Choroid plexus epithelial cell (primary cell): ENCODE results near the gene PTPRH.

Source experiments
- DNase-seq: peaks from one replicate; pipeline ENCODE4 v3.0.0-alpha.2; 2010; ENCODE audit warnings: low read depth
- H3K4me3 ChIP-seq: 2 replicates; pipeline ENCODE4 v1.5.1; 2011; ENCODE audit warnings: low read depth, mild to moderate bottlenecking, control low read depth, low read length, moderate library complexity
- TF ChIP-seq, protein P1 (sequence below): conservative IDR thresholded peaks from 2 replicates; pipeline ENCODE4 v1.5.1; 2011; ENCODE audit warnings: low read depth, mild to moderate bottlenecking, control low read depth, inconsistent platforms, low read length, moderate library complexity

Gene PTPRH

DNA sequence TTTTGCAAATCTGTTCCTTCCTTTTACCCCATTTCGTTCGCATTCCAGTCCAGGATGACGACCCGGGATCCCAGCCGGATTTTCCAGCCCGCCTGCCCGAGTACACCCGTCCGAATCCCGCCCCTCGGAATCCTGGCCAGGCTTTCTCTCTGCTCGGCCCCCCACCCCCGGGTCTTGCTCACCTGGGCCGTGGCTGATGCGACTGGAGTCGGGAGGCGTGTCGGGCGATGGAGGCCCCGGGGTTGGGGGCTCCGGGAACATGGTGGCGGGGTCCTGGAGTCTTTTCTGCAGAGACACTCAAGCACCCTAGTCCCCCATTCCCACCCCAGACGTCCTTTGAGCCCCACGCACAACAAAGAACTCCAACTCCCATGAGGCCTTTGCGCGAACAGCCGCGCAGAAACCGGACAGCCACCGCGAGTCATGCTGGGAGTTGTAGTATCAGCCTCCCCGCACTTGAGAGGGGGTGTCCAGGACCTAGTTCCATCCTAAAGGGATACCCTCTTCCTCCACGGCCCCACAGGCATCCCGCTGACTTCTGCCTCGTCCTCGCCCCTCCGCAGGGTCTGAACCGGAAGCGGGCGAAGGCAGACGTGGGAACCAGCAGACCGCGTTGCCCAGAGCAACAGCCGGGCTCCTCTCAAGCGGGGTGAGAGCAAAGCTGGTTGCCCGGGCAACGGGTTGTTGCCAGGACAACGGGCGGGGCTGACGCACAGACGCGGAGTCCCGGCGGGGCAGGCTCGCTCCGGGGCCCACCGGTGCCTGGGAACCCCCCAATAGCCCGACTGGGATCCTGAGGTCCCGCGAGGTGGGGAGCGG is 30.3 kb downstream of the PTPRH start:
- peak; percentile 90 for DNase-seq
- TF ChIP-seq, protein P1, sequence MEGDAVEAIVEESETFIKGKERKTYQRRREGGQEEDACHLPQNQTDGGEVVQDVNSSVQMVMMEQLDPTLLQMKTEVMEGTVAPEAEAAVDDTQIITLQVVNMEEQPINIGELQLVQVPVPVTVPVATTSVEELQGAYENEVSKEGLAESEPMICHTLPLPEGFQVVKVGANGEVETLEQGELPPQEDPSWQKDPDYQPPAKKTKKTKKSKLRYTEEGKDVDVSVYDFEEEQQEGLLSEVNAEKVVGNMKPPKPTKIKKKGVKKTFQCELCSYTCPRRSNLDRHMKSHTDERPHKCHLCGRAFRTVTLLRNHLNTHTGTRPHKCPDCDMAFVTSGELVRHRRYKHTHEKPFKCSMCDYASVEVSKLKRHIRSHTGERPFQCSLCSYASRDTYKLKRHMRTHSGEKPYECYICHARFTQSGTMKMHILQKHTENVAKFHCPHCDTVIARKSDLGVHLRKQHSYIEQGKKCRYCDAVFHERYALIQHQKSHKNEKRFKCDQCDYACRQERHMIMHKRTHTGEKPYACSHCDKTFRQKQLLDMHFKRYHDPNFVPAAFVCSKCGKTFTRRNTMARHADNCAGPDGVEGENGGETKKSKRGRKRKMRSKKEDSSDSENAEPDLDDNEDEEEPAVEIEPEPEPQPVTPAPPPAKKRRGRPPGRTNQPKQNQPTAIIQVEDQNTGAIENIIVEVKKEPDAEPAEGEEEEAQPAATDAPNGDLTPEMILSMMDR = no peak
- H3K4me3 ChIP-seq = peak overlapping the region; percentile 47

DNA sequence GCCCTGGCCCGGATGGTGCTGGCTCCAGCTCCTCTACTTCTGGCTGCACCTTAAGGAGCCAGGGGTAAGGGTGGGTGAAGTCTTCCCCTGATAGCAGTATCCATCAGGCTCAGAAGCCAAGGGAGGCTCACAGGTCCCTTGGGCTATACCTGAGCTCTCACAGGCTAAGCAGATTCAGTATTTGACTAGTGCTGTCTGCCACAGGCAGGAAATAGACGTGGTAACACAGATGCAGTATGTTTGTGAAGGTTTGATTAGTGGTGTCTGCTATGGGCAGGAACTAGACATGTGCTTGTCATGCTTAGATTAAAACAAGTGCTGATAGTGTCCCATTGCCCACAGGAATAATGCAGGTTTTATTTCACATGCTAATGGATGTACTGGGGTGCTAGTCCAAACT is 33.2 kb downstream of the PTPRH start:
- no peak overlapping the region for H3K4me3 ChIP-seq
- no peak for DNase-seq
- TF ChIP-seq, protein P1 = no peak

DNA sequence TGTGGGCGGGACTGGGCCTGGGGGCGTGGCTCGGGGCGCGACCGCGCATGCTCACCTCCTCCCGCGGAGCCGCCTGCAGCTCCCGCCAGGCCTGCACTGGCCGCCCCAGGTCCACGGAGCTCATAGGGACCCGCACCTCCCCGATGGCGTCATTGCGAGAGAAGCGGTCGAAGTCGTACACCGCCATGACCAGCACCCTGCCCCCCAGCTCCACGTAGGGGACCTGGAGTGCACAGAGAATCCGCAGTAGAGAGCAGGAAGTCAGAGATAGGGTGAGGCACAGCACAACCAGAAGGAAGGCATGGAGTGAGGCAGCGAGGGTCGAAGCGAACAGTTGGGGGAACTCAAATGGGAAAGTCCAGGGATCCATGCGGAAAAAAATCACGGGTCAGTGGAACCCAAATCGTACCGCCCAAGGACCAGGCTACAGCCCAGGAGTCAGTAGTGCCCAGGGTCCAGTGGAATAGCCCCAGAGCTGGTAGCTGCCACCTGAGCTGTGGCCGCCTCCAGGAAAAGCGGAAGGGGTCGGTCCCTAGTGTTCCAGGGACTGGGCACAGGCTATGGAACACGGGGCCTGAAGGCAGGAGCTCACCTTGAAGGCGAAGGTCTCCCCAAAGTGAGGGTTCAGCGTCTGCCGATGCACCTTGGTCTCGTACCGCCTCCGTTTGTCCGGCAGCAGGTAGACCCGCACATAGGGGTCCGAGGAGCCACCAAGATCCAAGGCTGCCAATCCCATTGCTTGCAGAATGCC is 34.0 kb downstream of the PTPRH start:
- no peak overlapping the region for H3K4me3 ChIP-seq
- no peak for DNase-seq
- TF ChIP-seq, protein P1 = no peak

DNA sequence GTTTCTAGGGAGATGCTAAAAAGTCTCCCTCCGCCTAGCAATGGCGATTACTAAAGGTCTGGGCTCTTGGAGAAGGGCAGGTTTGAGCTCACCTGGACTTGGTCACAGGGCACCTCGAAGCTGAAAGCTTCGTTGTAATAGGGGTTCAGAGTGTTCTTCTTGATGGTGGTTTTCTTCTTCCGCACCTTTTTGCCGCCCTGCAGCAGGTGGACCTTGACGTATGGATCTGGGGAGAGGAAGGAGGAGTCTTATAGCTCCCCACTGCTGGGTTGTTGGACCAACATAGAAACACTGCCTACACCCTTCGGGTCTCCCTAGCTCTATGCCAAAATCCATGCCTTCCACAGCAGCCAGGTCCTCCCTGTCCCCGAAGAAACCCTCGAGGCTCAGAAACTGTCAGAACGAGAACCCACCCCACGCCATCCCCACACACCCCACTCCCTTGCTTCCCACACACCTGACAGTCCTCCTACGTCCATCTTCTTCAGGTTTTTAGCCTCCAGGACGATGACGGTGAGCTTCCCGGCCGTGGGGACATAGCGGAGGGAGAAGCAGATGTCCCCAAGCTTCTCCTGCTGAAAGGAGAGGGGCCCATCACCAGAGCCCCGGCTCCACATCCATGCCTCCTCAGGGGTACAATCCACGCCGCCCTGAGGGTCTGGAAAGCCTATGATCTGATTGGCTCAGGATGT is 34.7 kb downstream of the PTPRH start:
- DNase-seq = no peak
- H3K4me3 ChIP-seq = no peak overlapping the region
- TF ChIP-seq, protein P1 = no peak

DNA sequence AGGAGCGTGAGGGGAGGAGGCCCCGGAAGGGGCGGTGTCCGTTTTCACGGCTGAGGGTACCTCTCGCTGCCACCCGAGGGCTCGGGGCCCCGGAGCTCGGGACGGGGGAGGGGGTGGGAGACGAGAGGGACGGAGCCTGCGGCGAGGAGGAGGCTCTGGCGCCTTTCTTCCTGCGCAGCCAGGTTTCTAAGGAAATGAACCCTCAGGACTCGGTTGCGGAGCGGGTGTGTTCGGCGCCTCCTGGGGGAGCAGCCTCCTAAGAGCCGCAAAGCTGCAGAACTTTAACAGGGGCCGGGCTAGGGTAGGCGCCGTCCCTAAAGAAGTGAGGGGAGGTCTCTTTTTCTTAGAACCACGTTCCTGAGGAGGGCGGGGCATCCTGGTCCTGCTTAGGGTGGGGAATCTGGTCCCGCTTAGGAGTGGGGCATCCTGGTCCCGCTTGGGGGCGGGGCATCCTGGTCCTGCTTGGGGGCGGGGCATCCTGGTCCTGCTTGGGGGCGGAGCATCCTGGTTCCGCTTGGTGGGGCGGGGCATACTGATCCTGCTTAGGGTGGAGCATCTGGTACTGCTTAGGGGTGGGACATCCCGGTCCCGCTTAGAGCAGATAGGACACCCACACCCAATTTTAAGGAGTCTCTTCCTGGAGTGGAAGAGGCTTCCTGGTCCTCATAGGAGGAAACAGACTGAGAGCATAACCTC is 35.4 kb downstream of the PTPRH start:
- DNase-seq = peak; percentile 59
- peak overlapping the region; percentile 53 for H3K4me3 ChIP-seq

DNA sequence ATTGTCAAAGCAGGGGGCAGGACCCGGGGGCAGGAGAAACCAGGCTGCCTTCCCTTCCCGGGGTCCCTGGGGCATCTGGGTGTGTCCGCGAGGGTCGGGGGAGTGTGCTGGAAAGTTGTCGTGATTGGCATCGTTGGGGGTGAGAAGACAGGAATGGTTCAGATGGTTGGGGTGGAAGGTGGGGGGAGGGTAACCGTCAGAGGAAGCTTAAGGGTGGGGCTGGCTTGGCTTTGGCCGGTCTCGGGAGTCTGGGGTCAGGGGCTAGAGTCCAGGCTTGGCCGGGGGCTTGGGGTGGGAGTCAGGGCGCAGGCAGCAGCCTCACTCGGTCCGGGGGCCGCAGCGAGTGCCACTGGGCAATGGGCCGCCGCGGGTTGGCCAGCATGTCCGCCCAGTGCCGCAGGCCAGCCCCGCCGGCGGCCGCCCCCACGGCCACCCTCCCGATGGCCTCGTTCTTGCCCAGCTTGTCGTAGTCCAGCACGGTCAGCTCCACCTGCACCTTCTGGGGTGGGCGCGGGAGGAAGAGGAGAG is 36.1 kb downstream of the PTPRH start:
- peak overlapping the region; percentile 53 for H3K4me3 ChIP-seq
- TF ChIP-seq, protein P1 = no peak
- no peak for DNase-seq

More for the DNA sequence above, 35.4 kb downstream of the PTPRH start:
- TF ChIP-seq, protein P1 = peak; percentile 32
